H1 (cell line): Measurements from ENCODE around the gene SPOCK3. TPM values are rescaled to one million over a fixed set of nuclear protein-coding genes. Genes with fewer than 3 reads are reported as not detected.

Experiments
- CTCF ChIA-PET: fragments of 300-600 bp; sonication (Branson Sonifier 250); formaldehyde crosslinking; loops from one replicate; lab custom pipeline; 2021; ENCODE audit not compliant: partially characterized antibody; lab: Charles Lee
- POLR2A ChIA-PET: fragments of 300-600 bp; sonication (Branson Sonifier 250); formaldehyde crosslinking; loops from one replicate; lab custom pipeline; 2021; ENCODE audit warnings: inconsistent platforms; ENCODE audit not compliant: partially characterized antibody; lab: Charles Lee
- DNase-seq, 2 experiments: peaks; one replicate each; pipeline versions ENCODE4 v3.0.0 to v3.0.0-alpha.2; 2010 to 2022; ENCODE audit warnings: low spot score in 2 of 2, low read depth in 1 of 2, mixed read lengths in 1 of 2
- FAIRE-seq: peaks from 2 replicates; lab custom pipeline; 2011; peaks lifted over from hg19 to GRCh38; lab: Jason Lieb, UNC
- H2AFZ ChIP-seq: 2 replicates; pipeline ENCODE4 v1.8.1; 2012; ENCODE audit warnings: low read length, inconsistent platforms
- H2AK5ac ChIP-seq: 2 replicates; pipeline ENCODE4 v1.6.1; 2013; ENCODE audit warnings: low read depth, low read length
- H2BK120ac ChIP-seq: replicated peaks from 2 replicates; pipeline ENCODE3; 2013; ENCODE audit warnings: low read depth, low read length, inconsistent platforms
- H2BK12ac ChIP-seq: 2 replicates; pipeline ENCODE4 v1.6.1; 2013; ENCODE audit warnings: low read depth, low read length
- H2BK15ac ChIP-seq: 2 replicates; pipeline ENCODE4 v1.6.1; 2013; ENCODE audit warnings: low read length
- H2BK20ac ChIP-seq: 2 replicates; pipeline ENCODE4 v1.6.1; 2013; ENCODE audit warnings: low read length
- H2BK5ac ChIP-seq: 2 replicates; pipeline ENCODE4 v1.6.1; 2013; ENCODE audit warnings: low read depth, low read length
- H3K14ac ChIP-seq: 2 replicates; pipeline ENCODE4 v1.6.1; 2013; ENCODE audit warnings: inconsistent platforms; ENCODE audit not compliant: insufficient read length
- H3K18ac ChIP-seq: 2 replicates; pipeline ENCODE4 v1.6.1; 2013; ENCODE audit warnings: low read length; ENCODE audit errors: extremely low read depth
- H3K23ac ChIP-seq: 2 replicates; pipeline ENCODE4 v1.6.1; 2013; ENCODE audit warnings: inconsistent platforms; ENCODE audit not compliant: insufficient read length
- H3K23me2 ChIP-seq: 2 replicates; pipeline ENCODE4 v1.6.1; 2013; ENCODE audit warnings: low read depth, low read length
- H3K27ac ChIP-seq: 2 replicates; pipeline ENCODE4 v1.6.1; 2011; ENCODE audit warnings: low read depth, low read length, inconsistent platforms
- H3K27me3 ChIP-seq, 4 experiments: replicated peaks in 1 of 4; 1 replicate in 1 of 4; 2 replicates in 3 of 4; pipeline versions ENCODE4 v1.6.1 to v1.8.1; 2011 to 2013; ENCODE audit warnings: low read length in 3 of 4, mild to moderate bottlenecking in 3 of 4, inconsistent platforms in 2 of 4, mixed read lengths in 2 of 4, moderate library complexity in 1 of 4; ENCODE audit not compliant: control insufficient read depth in 3 of 4, insufficient read depth in 3 of 4; ENCODE audit errors: extremely low read depth in 1 of 4
- H3K36me3 ChIP-seq, 4 experiments: 2 replicates each; pipeline versions ENCODE4 v1.6.1 to v1.8.1; 2011 to 2013; ENCODE audit warnings: mild to moderate bottlenecking in 4 of 4, low read length in 3 of 4, moderate library complexity in 2 of 4, control low read depth in 1 of 4, inconsistent platforms in 1 of 4; ENCODE audit not compliant: insufficient read depth in 4 of 4, control insufficient read depth in 2 of 4
- H3K4ac ChIP-seq: replicated peaks from 2 replicates; pipeline ENCODE3; 2013; ENCODE audit warnings: low read length, low read depth, mixed read lengths, inconsistent platforms; ENCODE audit not compliant: insufficient read length
- H3K4me1 ChIP-seq, 4 experiments: replicated peaks in 1 of 4; 1 replicate in 1 of 4; 2 replicates in 3 of 4; pipeline versions ENCODE4 v1.6.1 to v1.8.1; 2011 to 2013; ENCODE audit warnings: low read length in 3 of 4, inconsistent platforms in 2 of 4, mixed read lengths in 1 of 4; ENCODE audit not compliant: insufficient read depth in 4 of 4, control insufficient read depth in 3 of 4
- H3K4me2 ChIP-seq, 2 experiments: 2 replicates each; pipeline versions ENCODE4 v1.6.1 to v1.8.1; 2011 to 2013; ENCODE audit warnings: low read depth in 2 of 2, low read length in 2 of 2, control low read depth in 1 of 2, inconsistent platforms in 1 of 2, mild to moderate bottlenecking in 1 of 2; ENCODE audit not compliant: insufficient read depth in 1 of 2
- H3K4me3 ChIP-seq, 4 experiments: fragments of 200-600, 300-600 bp in 1 of 4; sonication (generic), shearing (Covaris generic), sonication (Bioruptor Twin) in 1 of 4; 2 replicates each; pipeline versions ENCODE4 v1.5.1 to v1.8.1; 2011 to 2016; ENCODE audit warnings: low read length in 4 of 4, low read depth in 3 of 4, control low read depth in 2 of 4, inconsistent platforms in 2 of 4, mild to moderate bottlenecking in 2 of 4, mixed read lengths in 1 of 4, moderate library complexity in 1 of 4; ENCODE audit not compliant: insufficient read depth in 2 of 4; ENCODE audit errors: extremely low read depth in 1 of 4
- H3K56ac ChIP-seq: replicated peaks from 2 replicates; pipeline ENCODE3; 2013; ENCODE audit warnings: low read depth, mild to moderate bottlenecking, mixed read lengths, low read length, inconsistent platforms; ENCODE audit not compliant: insufficient read length
- H3K79me1 ChIP-seq: 2 replicates; pipeline ENCODE4 v1.6.1; 2013; ENCODE audit warnings: low read depth, low read length, control low read depth
- H3K79me2 ChIP-seq, 2 experiments: 2 replicates each; pipeline versions ENCODE4 v1.6.1 to v1.8.1; 2012 to 2013; ENCODE audit warnings: low read length in 2 of 2, mild to moderate bottlenecking in 2 of 2, inconsistent platforms in 1 of 2; ENCODE audit not compliant: insufficient read depth in 2 of 2, control insufficient read depth in 1 of 2
- H3K9ac ChIP-seq, 4 experiments: replicated peaks in 1 of 4; 1 replicate in 1 of 4; 2 replicates in 3 of 4; pipeline versions ENCODE4 v1.6.1 to v1.8.1; 2011 to 2013; ENCODE audit warnings: low read depth in 3 of 4, low read length in 3 of 4, control low read depth in 2 of 4, mild to moderate bottlenecking in 2 of 4, moderate library complexity in 2 of 4, inconsistent platforms in 1 of 4; ENCODE audit errors: extremely low read depth in 1 of 4
- H3K9me3 ChIP-seq, 2 experiments: 2 replicates each; pipeline versions ENCODE4 v1.6.1 to v1.8.1; 2012 to 2013; ENCODE audit warnings: mild to moderate bottlenecking in 2 of 2, moderate library complexity in 2 of 2, control low read depth in 1 of 2, inconsistent platforms in 1 of 2, low read depth in 1 of 2, low read length in 1 of 2, mixed read lengths in 1 of 2; ENCODE audit not compliant: insufficient read depth in 2 of 2
- H4K20me1 ChIP-seq, 2 experiments: replicated peaks in 1 of 2; 2 replicates each; pipeline versions ENCODE3 to v1.8.1; 2011 to 2013; ENCODE audit warnings: inconsistent platforms in 2 of 2, low read length in 2 of 2, mild to moderate bottlenecking in 1 of 2; ENCODE audit not compliant: insufficient read depth in 2 of 2, control insufficient read depth in 1 of 2
- H4K5ac ChIP-seq: 2 replicates; pipeline ENCODE4 v1.6.1; 2013; ENCODE audit warnings: low read length, low read depth, mixed read lengths, inconsistent platforms; ENCODE audit not compliant: insufficient read length
- H4K8ac ChIP-seq: 2 replicates; pipeline ENCODE4 v1.8.0; 2013; ENCODE audit warnings: mild to moderate bottlenecking, moderate library complexity, low read length, inconsistent platforms; ENCODE audit not compliant: insufficient read depth; ENCODE audit errors: extremely low read depth
- H4K91ac ChIP-seq: replicated peaks from 2 replicates; pipeline ENCODE3; 2013; ENCODE audit warnings: low read length, mixed read lengths, inconsistent platforms; ENCODE audit not compliant: insufficient read length
- SP1 ChIP-seq: IDR thresholded peaks from 2 replicates; pipeline ENCODE4 v1.6.1; 2011; ENCODE audit warnings: low read depth, low read length
- WGBS, 2 experiments: shearing (Covaris generic) in 1 of 2; methylation state at CpG; one replicate each; pipeline versions ENCODE4 v1.1.6 to v1.1.7; 2013 to 2015; ENCODE audit warnings: low lambda C conversion rate in 2 of 2, mixed read lengths in 2 of 2, inconsistent platforms in 1 of 2, low coverage in 1 of 2, missing lambda C conversion rate in 1 of 2; ENCODE audit not compliant: insufficient replicate concordance in 2 of 2, insufficient coverage in 1 of 2, insufficient read length in 1 of 2; ENCODE audit errors: extremely low coverage in 1 of 2, missing lambda C conversion rate in 1 of 2; 5-methylcytosine and 5-hydroxymethylcytosine counted together
- polyA plus RNA-seq, 7 experiments: library from polyadenylated mRNA; depleted of rRNA in 3 of 7; stranded (reverse) in 5 of 7; unstranded in 2 of 7; fragments of >200 nt in 5 of 7; fragments of 200-250 nt in 2 of 7; gene quantifications; 1 replicate in 5 of 7; 2 replicates in 1 of 7; 4 replicates in 1 of 7; pipeline versions ENCODE4 v1.2.1 to v1.2.3, GENCODE V29; 2011 to 2013; ENCODE audit warnings: missing spikeins in 2 of 7, mixed read lengths in 2 of 7
- total RNA-seq: library from RNA; stranded (reverse); fragmentation: NEBNext Ultra II Directional; extraction: Animal tissue kit (Norgen Biotek cat#: 25700); gene quantifications from 2 replicates; pipeline ENCODE4 v1.2.1, GENCODE V29; 2021

The SPOCK3 gene
- total and polyA plus RNA-seq, 2 of the 8 experiments (the other 6 are each of a cell fraction or from before 2014, with no cell fraction given) = 0.14 to 0.60 TPM

GRCh38 chr4:167216783-167217182, 17.5 kb downstream of the SPOCK3 start:
- no peak overlapping the region for H2BK5ac ChIP-seq
- no peaks in the 10 kb centered on the region for H3K79me2 ChIP-seq
- H3K36me3 ChIP-seq = no peaks in the 10 kb centered on the region
- no peaks in the 10 kb centered on the region for H3K79me1 ChIP-seq
- no peak overlapping the region for H3K23ac ChIP-seq
- WGBS, 2 experiments = 83% methylated on average over 2 of the region's 2 CpGs; no CpG with 5 or more reads in 1 of the 2 experiments
- no peak overlapping the region for H4K91ac ChIP-seq
- no peak overlapping the region for H3K27ac ChIP-seq
- no peak overlapping the region for H2AFZ ChIP-seq
- no peaks in the 10 kb centered on the region; a peak in 1 of 7 replicates for H3K4me1 ChIP-seq
- H2BK20ac ChIP-seq = no peak overlapping the region
- H2BK120ac ChIP-seq = no peak overlapping the region
- no peak overlapping the region for H3K4me2 ChIP-seq
- no peak overlapping the region for H2AK5ac ChIP-seq
- no peaks in the 10 kb centered on the region for H4K20me1 ChIP-seq
- no peaks in the 10 kb centered on the region for H3K27me3 ChIP-seq
- no peak overlapping the region for H4K8ac ChIP-seq
- H3K9me3 ChIP-seq = no peaks in the 10 kb centered on the region
- ChIA-PET POLR2A (no interaction called here), CTCF (no interaction called here)
- FAIRE-seq = no peak
- no peaks in the 10 kb centered on the region for H3K23me2 ChIP-seq
- no peak overlapping the region for H3K4me3 ChIP-seq
- H3K14ac ChIP-seq = no peak overlapping the region
- no peak overlapping the region for H3K18ac ChIP-seq
- no peak overlapping the region for H3K9ac ChIP-seq
- H3K56ac ChIP-seq = no peak overlapping the region
- no peak overlapping the region for H4K5ac ChIP-seq
- no peak for TF ChIP-seq SP1
- TF ChIP-seq, all 59 proteins: peak for 0
- no peak for DNase-seq
- Histone ChIP-seq H3K4ac (no peak overlapping the region), H2BK12ac (no peak overlapping the region), H2BK15ac (no peak overlapping the region)
